GM18868 (cell line): ENCODE data around the gene GNG14.
"Not testable (repeated sequence)": the region's sequence is repeated elsewhere in the genome, so short reads cannot be mapped to it uniquely, and the experiment has no call there.

Experiments used
- ATAC-seq: cut with Tn5 transposase; IDR thresholded peaks from one replicate; pipeline ENCODE4 v1.9.1; 2021; ENCODE audit warnings: mild to moderate bottlenecking, moderate library complexity; ENCODE audit not compliant: unreplicated experiment

GNG14 gene

DNA sequence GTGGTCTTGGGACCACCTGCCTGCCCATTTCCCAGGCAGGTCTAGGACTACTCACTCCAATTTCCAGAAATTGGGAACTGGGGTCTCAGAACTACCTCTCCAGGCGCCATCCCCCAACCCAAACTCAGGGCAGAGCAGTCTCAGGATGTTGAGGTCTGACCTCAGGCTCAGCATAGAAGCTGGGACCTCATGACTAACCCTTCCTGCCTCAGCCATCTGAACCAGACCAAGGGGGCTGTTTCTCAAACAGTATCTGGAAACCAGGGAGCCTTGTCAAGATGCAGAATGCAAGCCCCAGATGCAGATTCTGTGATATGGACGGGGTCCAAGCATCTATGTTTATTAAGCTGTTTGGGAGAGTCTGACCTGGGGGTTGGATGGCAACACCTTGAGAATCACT is 7.3 kb downstream of the GNG14 start:
- no peak for ATAC-seq

DNA sequence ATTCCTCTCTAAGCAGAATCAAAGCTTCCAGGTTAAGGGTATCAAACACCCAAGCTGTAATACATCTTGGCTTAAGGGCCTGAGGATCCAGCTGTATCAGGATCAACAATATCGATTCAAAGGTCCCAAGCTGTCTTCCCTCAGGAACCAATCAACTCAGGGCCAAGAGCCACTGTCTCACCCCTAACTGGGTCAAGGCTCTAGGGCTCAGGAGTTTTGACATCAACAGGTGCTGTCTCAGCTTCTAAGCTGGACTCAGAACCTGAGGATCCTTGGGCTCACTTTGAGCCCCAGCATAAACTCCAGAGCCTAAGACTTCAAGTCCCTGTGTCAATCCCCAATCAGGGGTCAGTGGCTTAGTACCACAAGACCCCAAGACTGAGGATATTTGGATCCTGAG is 7.7 kb downstream of the GNG14 start:
- no peak for ATAC-seq

DNA sequence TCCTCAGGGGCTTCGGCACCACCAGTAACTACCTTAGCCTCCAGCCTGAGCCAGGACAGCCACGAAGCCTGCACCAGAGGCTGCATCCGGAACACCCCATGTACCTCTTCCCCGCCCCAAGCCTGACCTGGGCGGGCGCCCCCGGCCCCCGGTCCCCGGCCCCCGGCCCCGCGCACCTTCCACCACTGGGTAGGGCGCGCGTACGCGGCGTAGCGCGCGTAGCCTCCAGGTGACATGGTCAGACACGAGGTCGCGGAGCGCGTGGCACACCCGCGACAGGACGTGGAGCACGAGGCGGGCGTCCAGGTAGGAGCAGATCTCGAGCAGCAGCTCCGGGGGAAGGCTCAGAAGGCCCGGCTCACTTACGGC is 8.2 kb downstream of the GNG14 start:
- ATAC-seq: peak; percentile 17

DNA sequence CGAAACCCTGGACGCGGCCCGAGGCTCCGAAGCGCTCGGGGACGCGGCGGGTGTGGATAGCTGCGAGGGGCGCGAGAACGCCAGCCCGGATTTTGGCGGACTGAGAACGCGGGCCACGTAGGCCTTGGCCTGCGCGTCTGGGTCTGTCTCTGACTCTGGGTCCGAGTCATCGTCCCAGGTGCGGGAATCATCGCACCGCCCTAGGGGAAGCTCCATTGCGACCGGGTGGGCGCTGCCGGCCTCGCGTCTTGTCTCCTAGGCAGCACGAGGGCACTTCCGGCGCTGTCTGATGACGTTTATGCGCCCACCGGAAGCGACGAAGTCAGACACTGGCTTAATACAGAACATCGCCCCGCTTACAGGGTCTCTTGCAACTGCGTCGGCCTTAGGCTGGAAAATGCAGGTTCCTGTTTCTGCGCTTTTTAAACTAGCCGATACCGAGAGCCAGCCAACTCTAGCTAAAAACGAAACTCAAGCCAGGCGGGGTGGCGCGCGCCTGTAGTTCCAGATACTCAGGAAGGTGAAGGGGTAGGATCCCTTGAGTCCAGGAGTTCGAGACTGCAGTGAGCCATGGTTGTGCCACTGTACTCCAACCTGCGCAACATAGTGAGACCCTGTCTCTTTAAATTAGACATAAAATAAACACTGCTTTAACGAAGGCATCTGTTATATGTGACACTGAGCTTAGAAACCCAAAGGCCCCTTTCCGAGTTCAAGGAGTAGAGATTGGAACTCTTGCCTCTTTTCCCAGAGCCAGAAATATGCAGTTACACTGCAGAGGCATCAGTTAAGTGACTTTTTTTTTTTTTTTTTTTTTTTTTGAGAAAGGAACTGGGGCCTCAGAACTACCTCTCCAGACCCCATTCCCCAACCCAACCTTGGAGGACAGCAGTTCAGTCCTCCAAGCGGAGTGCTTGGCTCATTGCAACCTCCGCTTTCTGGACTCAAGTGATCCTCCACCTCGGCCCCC is 8.9 kb downstream of the GNG14 start, which contains the start of gene FBXW9:
FBXW9 (minus strand) TSS at position 266 of the 970 bp plus-strand sequence; CDS start at position 216, 50 bp downstream.
- peak; percentile 82 for ATAC-seq

DNA sequence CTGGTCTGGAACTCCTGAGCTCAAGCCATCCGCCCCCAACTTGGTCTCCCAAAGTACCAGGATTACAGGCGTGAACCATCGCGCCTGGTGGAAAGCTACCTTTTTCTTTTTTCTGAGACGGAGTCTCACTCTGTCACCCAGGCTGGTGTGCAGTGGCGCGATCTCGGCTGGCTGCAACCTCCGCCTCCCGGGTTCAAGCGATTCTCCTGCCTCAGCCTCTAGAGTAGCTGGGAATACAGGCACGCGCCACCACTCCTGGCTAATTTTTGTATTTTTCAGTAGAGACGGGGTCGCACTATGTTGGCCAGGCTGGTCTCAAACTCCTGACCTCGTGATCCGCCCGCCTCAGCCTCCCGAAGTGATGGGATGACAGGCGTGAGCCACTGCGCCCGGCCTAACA is 9.6 kb downstream of the GNG14 start:
- ATAC-seq: not testable (repeated sequence)

DNA sequence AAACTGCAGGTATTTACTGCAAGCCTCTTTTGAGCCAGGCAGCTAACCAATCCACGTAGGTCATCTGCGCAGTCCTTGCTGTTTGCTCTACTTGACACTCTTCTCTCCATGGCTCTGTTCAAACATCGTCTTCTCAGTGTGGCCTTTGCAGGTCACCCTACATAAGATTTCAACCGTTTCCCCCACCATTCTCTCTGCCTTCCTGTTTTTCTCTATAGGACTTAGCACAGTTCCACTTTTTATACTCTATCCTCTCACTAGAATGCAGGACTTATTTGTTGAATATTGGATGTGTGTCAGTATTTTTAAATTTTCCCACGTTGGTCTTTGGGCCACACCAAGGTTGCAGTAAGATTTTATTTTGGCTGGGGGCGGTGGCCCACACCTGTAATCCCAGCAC is 10.3 kb downstream of the GNG14 start:
- no peak for ATAC-seq

DNA sequence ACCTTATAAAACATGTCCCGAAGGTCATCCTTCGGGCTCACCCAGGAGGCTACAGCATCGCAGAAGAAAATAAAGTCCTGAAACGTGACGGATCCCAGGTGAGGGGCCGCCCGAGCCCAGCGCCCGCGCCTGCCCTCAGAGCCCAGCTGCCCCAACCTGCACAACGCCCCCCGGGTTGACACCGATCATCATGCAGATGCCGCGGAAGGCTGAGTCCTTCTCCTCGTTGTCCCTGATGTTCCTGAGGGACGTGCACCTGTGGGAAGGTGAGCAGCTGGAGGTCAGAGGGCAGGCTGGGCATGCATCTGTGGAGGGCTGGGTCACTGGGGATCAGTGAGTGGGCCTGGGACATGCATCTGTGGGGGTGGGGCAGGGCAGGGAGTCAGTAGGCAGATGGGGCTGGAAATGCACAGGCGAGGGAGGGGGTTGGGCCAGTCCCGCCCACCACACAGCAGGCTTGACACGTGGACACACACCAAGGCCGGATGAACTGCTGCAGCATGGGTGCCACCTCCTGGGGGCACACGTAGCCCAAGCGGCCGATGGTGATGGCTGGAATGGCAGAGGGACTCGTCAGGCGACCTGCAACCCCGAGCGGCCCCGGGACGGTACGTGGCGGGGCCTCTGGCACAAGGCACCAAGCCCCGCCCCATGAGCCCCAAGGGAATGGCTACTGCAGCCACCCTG is 13.9 kb downstream of the GNG14 start:
- ATAC-seq: no peak

DNA sequence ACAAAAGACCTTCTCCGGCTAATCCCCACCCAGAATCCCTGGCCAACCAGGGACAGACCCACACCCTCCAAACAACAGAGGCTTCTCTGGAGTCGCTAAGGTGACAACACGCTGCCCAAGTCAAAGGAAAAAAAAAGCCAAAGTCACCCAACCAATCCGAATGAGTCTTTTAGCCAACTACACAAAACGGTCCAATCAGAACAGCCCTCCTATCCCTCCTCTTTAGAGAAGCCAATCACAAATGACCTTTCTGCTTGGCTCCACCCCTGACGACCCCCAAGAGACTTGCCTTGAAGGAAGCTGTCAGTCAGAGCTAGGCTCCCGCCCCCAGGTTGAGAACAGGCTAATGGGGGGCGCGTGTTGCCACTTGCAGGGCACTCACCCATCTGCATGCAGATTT is 15.2 kb downstream of the GNG14 start:
- no peak for ATAC-seq

DNA sequence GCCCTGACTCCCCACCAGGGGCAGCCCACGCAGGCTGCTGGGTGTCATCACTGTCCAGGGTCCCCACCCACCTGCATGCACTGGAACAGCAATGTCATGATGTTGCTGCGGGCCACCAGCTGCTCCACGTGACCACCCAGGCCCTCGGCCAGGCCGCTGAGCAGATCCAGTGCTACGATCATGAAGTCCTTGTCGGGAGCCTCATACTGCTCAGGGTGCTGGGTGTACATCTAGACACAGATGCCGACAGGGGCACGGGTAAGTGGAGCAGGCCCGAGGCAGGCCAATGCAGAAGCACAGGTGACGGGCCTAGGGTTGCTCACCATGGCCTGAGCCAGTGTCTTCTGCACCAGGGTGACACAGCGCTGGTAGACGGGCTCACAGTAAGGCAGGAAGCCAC is 17.4 kb downstream of the GNG14 start:
- no peak for ATAC-seq

DNA sequence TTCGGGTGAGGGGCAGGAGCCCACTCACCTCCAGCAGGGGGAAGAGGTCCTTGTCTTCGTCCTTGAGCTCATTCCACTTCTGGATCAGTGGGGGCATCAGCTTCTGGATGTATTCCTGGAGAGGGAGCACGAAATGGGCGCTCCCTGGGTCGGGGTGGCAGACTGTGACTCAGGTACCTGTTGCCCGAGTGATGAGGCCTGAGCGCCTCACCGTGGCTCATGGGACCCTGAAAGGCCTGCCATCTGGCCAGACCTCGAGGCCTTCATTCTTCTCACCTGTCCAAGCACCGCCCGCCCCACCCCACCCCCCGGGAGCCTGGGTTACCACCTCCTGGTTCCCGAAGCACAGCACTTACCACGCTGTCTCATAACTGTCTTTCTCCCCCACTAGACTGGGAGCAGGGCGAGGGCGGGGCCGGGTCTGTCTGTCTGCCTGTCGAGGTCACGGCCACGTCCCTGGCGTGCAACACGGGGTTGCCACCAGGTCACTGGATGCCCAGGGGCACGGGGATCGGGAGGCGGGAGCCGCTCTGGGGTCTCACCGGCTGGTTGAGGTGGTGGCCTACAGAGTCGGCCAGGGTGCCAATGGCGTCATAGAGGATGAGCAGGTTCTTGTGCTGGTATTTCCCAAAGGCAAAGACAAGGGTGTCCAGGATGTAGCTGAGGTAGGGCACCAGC is 18.0 kb downstream of the GNG14 start:
- ATAC-seq: no peak

DNA sequence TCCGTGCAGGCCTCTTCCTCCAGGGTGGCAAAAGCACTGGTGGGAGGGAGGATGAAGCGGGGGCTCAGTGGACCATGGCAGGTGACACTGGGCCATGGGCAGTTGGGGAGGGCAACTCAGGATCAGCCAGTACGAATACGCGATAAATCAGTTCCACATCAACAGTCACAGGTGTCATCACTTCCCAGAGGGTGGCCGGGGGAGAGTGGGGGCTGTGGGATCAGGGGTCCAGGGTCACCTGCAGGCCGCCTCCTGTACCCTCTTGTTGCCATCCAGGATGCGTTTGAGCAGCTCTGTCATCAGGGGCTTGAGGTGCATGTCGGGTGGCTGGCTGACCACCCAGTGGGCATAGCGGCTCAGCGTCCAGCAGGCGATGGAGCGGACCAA is 18.5 kb downstream of the GNG14 start:
- ATAC-seq: no peak

DNA sequence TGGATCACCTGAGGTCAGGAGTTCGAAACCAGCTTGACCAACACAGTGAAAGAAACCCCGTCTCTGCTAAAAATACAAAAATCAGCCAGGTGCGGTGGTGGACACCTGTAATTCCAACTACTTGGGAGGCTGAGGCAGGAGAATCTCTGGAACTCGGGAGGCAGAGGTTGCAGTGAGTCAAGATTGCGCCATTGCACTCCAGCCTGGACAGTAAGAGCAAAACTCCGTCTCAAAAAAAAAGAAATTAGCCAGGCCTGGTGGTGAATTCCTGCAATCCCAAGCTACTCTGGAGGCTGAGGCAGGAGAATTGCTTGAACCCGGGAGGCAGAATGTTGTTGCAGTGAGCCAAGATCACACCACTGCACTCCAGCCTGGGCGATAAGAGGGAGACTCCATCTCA is 20.8 kb downstream of the GNG14 start:
- ATAC-seq: no peak

DNA sequence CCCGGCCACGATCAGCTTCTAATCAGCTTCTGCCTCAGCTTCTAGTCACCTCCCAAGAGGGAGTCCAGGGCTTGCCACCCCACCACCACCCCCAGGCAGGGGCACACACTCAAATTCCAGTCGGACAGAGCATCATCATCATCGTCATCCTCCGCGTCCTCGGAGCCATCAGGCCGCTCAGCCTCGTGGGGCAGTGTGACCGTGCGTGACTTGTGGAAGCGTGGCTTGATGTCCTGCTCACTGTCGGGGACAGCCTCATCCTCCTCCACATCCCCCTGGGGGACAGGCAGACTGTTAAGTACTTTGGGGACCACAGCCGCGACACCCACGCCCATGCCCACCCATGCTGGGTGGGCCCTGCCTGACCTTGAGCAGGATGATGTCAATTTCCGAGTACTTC is 23.4 kb downstream of the GNG14 start:
- no peak for ATAC-seq

DNA sequence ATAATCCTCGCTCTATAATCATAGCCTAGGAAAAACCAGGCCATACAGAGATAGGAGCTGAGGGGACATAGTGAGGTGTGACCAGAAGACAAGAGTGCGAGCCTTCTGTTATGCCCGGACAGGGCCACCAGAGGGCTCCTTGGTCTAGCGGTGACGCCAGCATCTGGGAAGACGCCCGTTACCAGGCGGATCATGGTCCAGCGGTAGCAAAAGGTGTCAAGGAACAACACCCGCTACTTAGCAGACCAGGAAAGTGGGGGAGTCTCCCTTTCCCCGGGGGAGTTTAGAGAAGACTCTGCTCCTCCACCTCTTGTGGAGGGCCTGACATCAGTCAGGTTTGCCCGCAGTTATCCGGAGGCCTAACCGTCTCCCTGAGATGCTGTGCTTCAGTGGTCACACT is 24.3 kb downstream of the GNG14 start:
- ATAC-seq: not testable (repeated sequence)

DNA sequence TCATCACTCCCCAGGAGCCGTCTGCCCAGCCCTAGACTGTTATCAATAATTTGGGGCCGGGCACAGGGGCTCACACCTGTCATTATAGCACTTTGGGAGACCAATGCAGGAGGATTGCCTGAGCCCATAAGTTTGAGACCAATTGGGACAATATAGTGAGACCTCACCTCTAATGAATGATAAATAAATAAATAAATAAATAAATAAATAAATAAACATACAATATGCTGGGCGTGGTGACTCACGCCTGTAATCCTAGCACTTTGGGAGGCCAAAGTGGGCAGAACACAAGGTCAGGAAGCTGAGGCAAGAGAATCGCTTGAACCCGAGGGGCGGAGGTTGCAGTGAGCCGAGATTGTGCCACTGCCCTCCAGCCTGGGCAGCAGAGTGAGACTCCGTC is 25.5 kb downstream of the GNG14 start:
- not testable (repeated sequence) for ATAC-seq

DNA sequence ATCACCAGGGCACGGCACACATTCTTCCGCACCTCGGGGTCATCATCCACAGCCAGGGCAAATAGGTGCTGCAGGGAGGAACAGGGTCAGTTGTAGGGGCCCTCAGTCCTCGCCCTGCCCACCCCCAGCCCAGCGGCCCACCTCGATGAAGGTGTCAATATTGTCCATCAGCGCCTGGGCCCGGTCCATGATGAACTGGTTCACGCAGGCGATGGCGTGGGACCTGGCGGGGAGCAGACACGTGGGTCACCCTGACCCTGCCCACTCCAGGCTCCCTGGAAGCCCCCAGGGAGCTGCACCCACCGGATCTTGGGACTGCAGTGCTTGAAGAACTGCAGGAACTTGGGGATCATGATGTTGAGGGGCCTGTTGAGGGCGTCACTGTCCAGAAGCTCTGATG is 27.3 kb downstream of the GNG14 start:
- no peak for ATAC-seq

DNA sequence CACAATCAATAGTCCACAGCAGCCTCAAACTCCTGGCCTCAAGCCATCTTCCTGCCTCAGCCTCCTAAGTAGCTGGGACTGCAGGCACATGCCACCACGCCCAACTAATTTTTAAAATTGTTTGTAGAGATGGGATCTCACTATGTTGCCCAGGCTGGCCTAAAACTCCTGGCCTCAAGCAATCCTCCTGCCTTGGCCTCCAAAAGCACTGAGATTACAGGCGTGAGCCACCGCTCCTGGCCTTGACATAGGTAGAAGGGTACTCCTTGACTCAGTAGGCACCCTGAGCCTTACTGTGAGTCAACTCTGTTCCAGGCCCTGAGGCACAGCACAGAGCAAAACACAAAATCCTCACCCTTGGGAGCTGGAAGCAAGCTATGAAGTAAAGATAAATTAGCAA is 28.1 kb downstream of the GNG14 start:
- no peak for ATAC-seq

DNA sequence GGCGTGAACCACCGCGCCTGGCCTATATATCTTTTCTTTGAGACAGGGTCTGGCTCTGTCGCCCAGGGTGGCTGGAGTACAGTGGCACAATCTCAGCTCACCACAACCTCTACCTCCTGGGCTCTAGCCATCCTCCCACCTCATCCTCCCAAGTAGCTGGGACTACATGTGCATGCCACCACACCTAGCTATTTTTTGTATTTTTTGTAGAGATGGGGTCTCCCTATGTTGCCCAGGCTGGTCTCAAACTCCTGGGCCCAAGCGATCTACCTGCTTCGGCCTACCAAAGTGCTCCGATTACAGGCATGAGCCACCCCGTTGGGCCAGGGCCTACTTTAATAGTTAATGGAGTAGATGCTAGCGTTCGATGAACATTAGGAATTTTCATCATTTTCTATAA is 32.5 kb downstream of the GNG14 start:
- ATAC-seq: no peak

DNA sequence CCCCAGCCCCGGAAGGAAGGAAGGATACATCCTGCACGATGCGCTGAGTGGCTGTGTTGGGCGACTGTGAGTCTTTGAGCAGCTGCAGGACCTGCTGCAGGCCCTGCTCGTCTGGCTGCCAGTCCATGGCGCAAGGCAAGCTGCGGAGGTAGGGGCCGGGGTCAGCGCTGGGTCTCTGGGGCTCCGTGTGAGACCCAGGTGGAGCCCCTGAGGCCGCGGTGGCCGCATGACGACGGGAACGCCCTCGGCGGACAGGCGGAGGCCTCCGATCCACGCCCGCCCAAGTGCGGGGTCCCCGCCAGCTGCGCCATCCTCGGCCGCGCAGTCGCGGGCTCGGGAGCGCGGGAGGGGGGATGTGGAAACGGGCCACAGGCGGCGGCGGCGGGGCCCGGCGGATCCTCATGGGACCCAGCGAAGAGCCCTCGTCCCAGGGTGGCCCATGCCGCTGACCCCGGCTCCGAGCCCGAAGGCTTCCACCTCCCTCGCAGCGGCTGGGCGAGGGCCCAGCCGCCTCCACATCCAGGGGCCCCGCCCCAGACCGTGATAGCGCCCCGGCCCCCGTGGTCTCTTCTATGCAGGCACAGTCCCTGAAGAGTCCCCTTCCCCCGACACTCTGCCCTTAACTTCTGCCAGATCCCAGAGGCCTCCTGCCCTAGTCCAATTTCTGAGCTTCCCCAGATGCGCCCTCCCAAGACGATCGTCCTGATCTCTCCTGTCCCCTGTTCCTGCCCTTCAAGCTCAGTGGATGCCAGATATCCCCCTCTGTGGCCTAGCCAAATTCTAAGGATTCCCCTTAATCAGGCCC is 33.3 kb downstream of the GNG14 start:
- no peak for ATAC-seq

DNA sequence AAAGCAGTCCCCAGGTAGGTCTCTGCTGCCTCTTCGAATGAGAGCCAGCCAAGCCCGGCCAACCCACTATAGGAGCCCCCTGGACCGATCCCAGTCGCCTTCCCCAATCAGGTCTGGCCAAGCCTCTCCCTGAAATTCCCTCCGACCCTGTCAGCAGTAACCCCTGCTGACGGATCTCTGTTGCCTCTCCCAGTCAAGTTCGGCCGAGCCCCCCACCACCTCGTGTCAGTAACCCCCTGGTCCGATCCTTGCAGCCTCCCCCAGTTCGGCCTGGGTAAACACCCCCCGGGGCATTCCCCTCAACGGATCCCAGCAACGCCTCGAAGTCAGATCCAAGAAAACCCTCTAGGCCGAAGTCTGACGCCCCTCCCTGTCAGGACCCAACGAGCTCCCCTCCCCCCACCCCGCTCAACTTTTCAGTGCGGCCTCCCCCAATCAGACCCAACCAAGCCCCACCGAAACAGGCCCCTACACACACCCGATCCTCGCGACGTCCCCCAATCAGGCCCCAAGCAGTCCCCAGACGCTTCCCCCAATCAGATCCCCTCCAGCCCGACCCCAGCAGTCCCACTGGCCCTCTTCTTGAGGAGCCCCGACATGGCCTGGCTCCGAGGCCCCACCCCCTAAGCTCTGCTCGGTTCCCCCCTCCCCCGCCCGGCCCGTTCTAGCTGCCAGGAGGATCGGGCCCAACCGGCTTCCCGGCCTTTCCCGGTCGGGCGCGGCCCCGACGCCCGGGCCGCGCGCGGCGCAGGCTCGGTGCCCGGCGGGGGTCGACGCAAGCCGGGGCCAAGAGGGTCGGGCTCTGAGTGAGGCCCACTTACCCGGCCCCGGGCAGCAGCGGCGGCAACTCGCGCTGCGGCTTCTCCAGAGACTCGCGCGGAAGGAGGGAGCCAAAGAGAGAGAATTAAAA is 34.1 kb downstream of the GNG14 start:
- ATAC-seq: peak; percentile 42
